Renal cortex interstitium (tissue), 11 donors: ENCODE measurements around the gene NCKAP5. TPM values are rescaled to one million over a fixed set of nuclear protein-coding genes. Genes with fewer than 3 reads are reported as not detected.
A peak's percentile ranks its signal among the peaks of the same experiment; 100 is the strongest.
"Not testable (repeated sequence)": the region's sequence is repeated elsewhere in the genome, so short reads cannot be mapped to it uniquely, and the experiment has no call there.

Experiments used
- DNase-seq, 11 donors: peaks; one replicate each; pipeline ENCODE4 v3.0.0-alpha.2; 2013; ENCODE audit warnings: low read depth in 9 of 11, low spot score in 4 of 11; ENCODE audit errors: extremely low read depth in 1 of 11
- polyA plus RNA-seq, 3 donors: library from polyadenylated mRNA; unstranded; fragments of 120-200 nt; gene quantifications; one replicate each; pipeline ENCODE4 v1.2.1, GENCODE V29; 2013; ENCODE audit not compliant: insufficient read length in 3 of 3

NCKAP5 gene
- polyA plus RNA-seq, 3 donors: 7.3 to 9.2 (median 7.7) TPM

- no peak for DNase-seq
Measured at GRCh38 chr2:133531382-133531781, 36.9 kb downstream of the NCKAP5 start.

DNA sequence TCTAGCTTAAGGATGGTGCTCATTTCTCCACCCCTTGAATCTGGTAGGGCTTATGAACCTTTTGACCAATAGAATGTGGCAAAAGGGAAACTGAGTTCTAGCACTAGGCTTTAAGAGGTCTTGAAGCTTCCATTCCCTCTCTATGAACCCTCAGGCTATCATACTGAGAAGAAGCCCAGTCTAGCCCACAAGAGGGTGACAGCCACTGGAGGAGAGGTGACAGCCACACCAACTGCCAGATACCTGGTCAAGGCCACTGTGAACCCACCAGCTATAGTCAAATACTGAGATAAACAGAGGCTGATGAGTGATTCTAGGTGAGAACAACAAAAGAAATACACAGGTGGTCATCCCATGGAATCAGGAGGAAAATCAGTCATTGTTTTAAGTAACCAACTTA, 37.6 kb downstream of the NCKAP5 start:
- DNase-seq: no peak

DNA sequence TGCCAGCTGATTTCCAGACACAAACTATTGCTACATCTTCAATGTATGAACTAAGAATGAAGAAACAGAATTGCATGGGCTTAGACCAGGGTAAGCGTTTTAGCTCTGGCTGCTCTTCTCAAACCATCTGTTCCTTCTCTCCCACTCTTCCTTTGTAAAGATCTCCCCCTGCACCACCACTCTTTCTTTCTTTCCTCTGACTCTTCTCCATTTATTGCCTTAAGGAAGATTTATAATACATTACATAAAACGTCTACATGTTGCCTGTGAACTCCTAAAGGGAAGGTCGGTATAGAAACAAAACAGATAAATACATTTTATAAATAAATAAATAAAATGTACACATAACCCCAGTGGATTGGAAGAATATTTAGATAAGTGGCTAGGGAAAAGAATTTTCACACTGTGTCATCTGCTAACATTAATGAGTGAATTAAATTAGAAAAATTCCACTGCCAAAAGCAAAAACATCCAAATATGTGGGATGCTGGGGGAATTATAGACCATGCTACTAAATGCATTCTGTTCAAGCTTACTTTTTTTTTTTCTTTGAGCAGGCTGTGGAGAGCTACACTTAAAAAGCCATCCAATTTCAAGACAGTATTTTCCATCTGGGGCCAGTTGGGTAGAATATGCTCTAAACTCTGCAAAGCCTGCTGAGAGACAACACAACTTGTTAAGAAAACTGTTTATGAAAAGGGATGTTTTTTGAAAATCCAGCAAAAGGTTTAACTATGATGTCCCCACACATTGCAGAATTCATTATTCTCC, 41.5 kb downstream of the NCKAP5 start:
- DNase-seq: peak in 1 of 11 donors; percentile 8

DNA sequence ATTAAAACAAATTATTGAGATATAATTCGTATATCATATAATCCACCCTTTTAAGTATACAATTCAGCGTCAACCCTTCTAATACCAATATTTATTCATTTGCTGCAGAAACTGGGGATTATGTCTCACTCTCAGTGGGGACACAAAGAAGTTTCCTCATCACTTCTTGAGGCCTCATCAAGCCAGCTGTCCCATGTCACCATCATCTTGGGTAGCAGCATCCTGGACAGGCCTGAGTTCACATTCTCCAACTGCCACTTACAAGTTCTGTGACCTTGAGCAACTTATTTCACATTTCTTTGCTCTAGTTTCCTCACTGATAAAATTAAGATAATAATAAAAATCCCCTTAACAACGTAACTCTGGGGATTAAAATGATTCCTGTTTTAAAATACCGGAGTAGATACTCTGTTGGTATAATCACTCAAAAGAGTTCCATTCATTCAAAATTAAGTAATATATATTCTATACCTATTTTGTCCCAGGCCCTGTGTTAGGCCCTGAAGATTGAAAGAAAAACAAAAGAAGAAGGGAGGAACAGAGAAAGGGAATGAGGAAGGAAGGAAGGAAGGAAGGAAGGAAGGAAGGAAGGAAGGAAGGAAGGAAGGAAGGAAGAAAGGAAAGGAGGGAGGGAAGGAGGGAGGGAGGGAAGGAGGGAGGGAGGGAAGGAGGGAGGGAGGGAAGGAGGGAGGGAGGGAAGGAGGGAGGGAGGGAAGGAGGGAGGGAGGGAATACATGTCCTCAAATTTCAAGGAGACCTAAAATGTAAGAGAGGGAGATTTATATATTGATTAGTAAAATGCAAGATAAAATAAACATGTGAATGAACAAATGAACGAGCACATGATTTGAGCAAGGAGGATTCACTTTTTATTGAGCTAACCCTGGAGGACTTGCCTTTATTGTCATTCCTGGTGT, 42.4 kb downstream of the NCKAP5 start:
- no peak for DNase-seq

DNA sequence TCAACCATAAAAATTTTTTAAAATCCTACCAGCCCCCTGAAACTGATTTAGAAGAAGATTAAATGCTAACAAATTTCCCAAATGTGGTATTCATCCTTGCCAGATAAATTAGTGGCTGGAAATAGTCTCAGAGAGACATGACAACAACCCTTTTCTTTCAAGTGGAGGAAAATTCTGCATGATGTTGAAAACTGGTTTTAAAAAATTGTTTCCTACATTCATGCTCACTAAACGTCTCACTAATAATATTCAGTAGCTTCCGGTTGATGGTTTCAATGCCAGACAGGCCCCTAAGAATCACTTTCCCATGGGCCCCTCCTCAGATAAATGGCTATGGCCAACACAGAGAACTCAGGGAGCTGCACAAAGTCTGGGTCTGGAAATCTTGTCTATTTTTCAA, 43.2 kb downstream of the NCKAP5 start:
- no peak for DNase-seq

DNA sequence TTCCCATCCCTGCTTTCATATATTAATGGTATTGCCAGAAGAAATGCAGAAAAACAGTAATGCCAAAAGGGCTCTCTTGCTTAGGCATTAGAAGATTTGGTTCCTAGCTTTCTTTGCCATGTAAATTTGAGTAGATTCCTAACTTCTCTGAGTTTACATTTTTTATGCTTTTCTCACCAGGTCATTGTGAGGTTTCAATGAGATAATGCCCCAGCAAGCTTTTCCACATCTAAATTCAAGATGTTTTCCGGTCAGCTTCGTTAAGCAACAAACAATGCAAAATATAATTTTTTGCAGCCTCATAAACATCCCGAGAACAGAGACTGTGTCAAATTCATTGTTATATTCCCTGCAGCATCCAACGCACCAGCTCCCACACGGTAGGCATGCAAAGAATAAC, 44.9 kb downstream of the NCKAP5 start:
- DNase-seq: no peak

DNA sequence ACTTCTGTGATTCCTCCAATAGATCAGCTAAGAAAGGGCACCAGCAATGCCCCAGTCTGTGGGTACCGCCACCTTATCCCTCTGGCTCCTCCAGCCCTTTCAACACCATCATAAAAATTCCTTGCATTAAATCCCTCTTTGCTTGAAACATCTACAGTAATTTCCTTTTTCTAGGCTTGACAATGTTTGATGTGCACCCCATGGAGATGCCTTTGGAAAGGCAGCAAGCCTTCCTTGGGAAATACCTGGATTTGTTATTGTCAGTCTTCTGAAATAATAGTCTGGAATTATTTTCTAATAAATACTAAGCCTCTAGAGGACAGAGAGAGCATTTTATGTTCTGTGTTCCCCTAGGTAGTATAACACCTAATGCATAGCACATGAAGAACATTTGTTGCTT, 46.1 kb downstream of the NCKAP5 start:
- DNase-seq: no peak

GRCh38 chr2:133521146-133521745, 47.0 kb downstream of the NCKAP5 start:
- no peak for DNase-seq

- DNase-seq: not testable (repeated sequence)
Measured at GRCh38 chr2:133519677-133520076, 48.6 kb downstream of the NCKAP5 start.

- DNase-seq: no peak
Measured at GRCh38 chr2:133518700-133519344, 49.4 kb downstream of the NCKAP5 start.

DNA sequence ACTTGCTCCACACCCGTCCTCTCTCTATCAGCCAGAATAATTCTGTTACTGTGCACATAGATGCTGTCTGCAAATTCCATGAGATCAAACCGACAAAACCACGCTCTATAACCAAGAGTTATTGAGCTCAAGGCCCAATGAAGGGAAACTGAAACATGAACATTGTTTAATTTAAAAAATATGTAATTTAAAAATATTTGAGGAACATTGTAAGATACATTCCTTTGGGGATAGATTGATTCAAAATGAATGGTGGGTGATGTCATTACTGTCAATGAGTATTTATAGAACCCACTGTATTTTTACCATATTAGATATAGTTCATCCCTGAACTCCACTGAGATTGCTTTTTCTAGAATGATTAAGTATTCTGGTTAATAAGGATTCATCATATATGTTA, 50.4 kb downstream of the NCKAP5 start:
- no peak for DNase-seq

DNA sequence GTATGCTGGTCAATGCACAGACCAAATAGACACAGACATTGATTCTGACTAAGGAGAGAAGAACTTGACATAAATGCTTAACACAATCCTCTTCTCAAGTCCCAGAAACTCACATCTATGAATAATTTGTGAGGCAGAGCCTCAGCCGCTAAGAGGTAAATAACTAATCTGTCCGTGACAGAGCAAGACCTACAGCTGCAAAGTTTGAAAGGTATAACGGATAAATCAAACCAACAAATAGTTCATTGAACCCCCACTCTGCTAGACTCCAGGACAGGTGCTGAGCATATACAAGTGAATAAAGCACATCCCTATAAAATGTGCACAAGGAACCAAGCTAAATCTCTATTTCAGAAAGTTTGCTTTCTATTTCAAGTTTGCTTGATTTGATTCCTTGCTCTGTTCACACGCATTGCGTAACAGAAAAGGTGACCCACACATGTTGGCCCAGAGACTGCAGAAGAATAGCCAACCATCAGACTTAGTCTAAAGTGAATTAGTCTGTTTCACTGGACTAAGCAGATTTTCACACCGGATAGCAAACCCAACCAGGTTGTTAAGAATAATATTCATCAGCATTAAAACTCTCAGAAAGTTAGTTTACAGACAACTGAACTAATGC, 51.7 kb downstream of the NCKAP5 start:
- DNase-seq: no peak

GRCh38 chr2:133515271-133515670, 53.0 kb downstream of the NCKAP5 start:
- DNase-seq: no peak

DNA sequence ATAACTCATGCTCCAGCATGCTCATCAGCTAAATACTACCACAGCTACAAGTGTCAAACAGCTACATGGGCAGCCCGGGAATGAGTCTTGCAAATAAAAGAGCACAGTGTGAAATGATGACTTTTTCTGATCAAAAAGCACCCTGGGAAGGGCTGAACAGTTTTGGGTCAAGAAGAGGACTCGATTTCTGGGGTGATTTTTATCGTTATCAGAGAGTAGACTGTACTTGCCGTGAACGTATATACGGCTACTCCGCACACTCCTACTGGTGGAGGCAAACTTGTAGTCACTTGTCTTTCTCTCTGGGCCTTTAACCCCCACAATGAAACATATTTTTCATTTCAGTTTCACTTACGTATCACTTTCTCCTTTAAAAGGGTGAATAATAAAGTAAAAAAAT, 54.4 kb downstream of the NCKAP5 start:
- no peak for DNase-seq

DNA sequence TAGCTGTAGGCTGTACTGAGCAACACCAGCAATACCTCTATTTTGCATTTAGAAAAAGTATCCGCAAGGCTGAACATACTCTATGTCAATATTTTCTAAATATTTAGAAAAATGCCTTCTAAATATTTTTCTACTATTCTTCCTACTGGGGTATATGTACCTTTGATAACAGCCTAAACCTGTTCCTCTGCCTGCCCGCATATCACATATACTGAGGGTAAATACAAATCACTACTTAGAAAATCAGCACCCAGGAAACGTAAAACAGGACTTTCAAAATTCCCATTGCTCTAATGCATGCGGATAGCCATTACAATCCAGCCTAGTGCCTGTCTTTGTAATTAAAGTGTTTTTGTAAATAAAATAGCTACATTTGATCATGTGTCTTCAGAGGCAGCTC, 56.1 kb downstream of the NCKAP5 start:
- DNase-seq: no peak

- DNase-seq: no peak
Measured at GRCh38 chr2:133511679-133512078, 56.6 kb downstream of the NCKAP5 start.

- DNase-seq: no peak
Measured at GRCh38 chr2:133509777-133510176, 58.5 kb downstream of the NCKAP5 start.

- no peak for DNase-seq
Measured at GRCh38 chr2:133508546-133509165, 59.6 kb downstream of the NCKAP5 start.

- DNase-seq: no peak
Measured at GRCh38 chr2:133506996-133507395, 61.3 kb downstream of the NCKAP5 start.
